Ishikawa (cell line): Measurements from ENCODE around the gene ACSM3.

Experiments
- EGR1 ChIP-seq: IDR thresholded peaks from 2 replicates; pipeline ENCODE4 v1.6.1; 2012
- EP300 ChIP-seq: IDR thresholded peaks from 2 replicates; pipeline ENCODE4 v1.6.1; 2012; ENCODE audit warnings: borderline replicate concordance
- RAD21 ChIP-seq: IDR thresholded peaks from 2 replicates; pipeline ENCODE4 v1.6.1; 2012; ENCODE audit warnings: low read depth
- TEAD4 ChIP-seq: IDR thresholded peaks from 2 replicates; pipeline ENCODE4 v1.6.1; 2012
- TF ChIP-seq, protein P1 (sequence below): IDR thresholded peaks from 2 replicates; pipeline ENCODE4 v1.6.1; 2012

- TF ChIP-seq, protein P1, sequence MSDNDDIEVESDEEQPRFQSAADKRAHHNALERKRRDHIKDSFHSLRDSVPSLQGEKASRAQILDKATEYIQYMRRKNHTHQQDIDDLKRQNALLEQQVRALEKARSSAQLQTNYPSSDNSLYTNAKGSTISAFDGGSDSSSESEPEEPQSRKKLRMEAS, result no peak
- TF ChIP-seq EGR1 (no peak), EP300 (no peak), TEAD4 (no peak), RAD21 (peak; percentile 37)
Observed at GRCh38 chr16:20799599-20799998, 35.8 kb downstream of the ACSM3 start.
